ENCODE data around the gene SGMS1.

DNA sequence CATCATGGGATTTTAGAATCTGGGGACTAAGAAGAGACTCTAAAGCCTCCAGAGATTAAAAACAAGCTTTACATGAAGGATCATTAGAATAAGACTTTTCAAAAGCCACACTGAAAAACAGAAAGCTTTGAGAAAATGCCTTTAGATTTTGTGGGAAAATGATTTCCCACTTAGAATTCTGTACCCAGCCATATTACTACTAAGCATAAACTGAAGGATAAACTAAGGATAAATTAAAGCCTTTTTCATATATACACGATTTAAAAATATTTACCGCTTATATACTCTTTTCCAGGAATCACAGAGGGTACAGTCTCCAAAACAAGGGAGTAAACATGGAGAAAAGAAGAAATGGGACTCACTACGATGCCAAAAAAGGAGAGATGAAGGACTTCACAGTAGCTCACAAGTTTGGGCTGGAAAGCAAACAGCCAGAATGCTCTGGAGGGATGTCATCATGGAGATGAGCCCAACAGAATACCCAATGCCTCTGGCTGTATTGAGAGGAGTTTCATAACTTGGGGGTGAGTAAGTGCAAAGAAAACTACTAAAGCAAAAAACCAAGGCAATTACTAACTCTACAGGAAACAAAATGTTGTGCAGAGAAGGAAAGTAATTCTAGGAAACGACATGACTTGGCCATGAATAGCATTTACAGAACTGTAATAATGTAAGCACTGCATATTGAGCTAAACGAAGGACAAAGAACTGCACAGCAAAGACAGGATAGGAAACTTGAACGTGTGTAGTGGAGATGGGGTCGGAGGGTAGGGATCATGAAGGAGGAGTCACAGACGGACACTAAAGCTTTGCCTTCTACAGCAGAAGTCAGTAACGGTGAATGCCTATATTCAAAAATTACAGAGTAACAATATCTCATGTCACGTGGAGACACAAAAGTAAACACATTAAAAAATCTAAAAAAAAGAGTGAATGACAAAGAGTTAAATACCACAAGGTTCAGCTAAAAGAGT, 311.0 kb downstream of the SGMS1 start:
- TF ChIP-seq CTCF (conservative IDR thresholded peaks at IDR 0.05 in 1 of 2, IDR thresholded peaks at IDR 0.05 in 1 of 2; ENCODE audit: extremely low read depth in 1 of 2, insufficient read depth in 1 of 2, low read depth in 1 of 2, low read length in 2 of 2) (no peak), EZH2 (IDR thresholded peaks at IDR 0.05; ENCODE audit: borderline replicate concordance, low read length) (no peak)

Data from mammary epithelial cell (primary cell).